CD4-positive, alpha-beta T cell (primary cell): ENCODE results near the gene GFOD2. TPM values are rescaled to one million over a fixed set of nuclear protein-coding genes. Genes with fewer than 3 reads are reported as not detected.

Source experiments
- ATAC-seq: fragments of 200-7000 bp; cut with Tn5 transposase; one replicate; pipeline ENCODE4 v1.10.0; 2022; ENCODE audit warnings: mild to moderate bottlenecking; ENCODE audit not compliant: poor library complexity
- CTCF ChIA-PET: fragments of 350-600 bp; sonication (Branson Sonifier 250); formaldehyde crosslinking; loops from one replicate; lab custom pipeline; 2021; ENCODE audit warnings: antibody characterized with exemption, inconsistent platforms; lab: Charles Lee
- POLR2A ChIA-PET: fragments of 350-600 bp; sonication (Branson Sonifier 250); formaldehyde crosslinking; loops from one replicate; lab custom pipeline; 2021; ENCODE audit warnings: antibody characterized with exemption, inconsistent platforms; lab: Charles Lee
- DNase-seq, 14 experiments: peaks; one replicate each; pipeline ENCODE4 v3.0.0-alpha.2; 2013 to 2020; ENCODE audit warnings: mixed read lengths in 2 of 14
- H3K27ac ChIP-seq, 2 donors: one replicate each; pipeline versions ENCODE4 v1.5.1 to v1.7.0; 2013; ENCODE audit warnings: low read length in 2 of 2, low read depth in 1 of 2, mild to moderate bottlenecking in 1 of 2
- H3K27me3 ChIP-seq, 2 experiments: 1 replicate in 1 of 2; 2 replicates in 1 of 2; pipeline versions ENCODE4 v1.6.1 to v1.7.0; 2013; ENCODE audit warnings: low read length in 2 of 2, control low read depth in 1 of 2, mild to moderate bottlenecking in 1 of 2, moderate library complexity in 1 of 2; ENCODE audit not compliant: insufficient read depth in 2 of 2, control insufficient read depth in 1 of 2
- H3K36me3 ChIP-seq: one replicate; pipeline ENCODE4 v1.6.1; 2013; ENCODE audit warnings: low read length, control low read depth; ENCODE audit not compliant: insufficient read depth
- H3K4me1 ChIP-seq: one replicate; pipeline ENCODE4 v1.6.1; 2013; ENCODE audit warnings: low read length, control low read depth; ENCODE audit not compliant: insufficient read depth
- H3K4me3 ChIP-seq: one replicate; pipeline ENCODE4 v1.5.1; 2013; ENCODE audit warnings: mild to moderate bottlenecking, low read length, moderate library complexity
- H3K9me3 ChIP-seq, 2 experiments: 1 replicate in 1 of 2; 2 replicates in 1 of 2; pipeline versions ENCODE4 v1.6.1 to v1.7.0; 2013; ENCODE audit warnings: low read length in 2 of 2, mild to moderate bottlenecking in 2 of 2, control low read depth in 1 of 2, moderate library complexity in 1 of 2; ENCODE audit not compliant: control insufficient read depth in 1 of 2, insufficient read depth in 1 of 2
- H3K27ac Mint-ChIP-seq: one replicate; pipeline ENCODE4 v1.8.0; 2020; ENCODE audit warnings: mixed read lengths
- H3K27me3 Mint-ChIP-seq: one replicate; pipeline ENCODE4 v1.8.0; 2021; ENCODE audit warnings: mixed read lengths
- H3K36me3 Mint-ChIP-seq: one replicate; pipeline ENCODE4 v1.8.0; 2021; ENCODE audit warnings: low read depth, mixed read lengths
- H3K4me1 Mint-ChIP-seq: one replicate; pipeline ENCODE4 v1.8.0; 2021; ENCODE audit warnings: low read depth, mixed read lengths
- H3K4me3 Mint-ChIP-seq: one replicate; pipeline ENCODE4 v1.8.0; 2020; ENCODE audit warnings: mild to moderate bottlenecking, mixed read lengths
- H3K9me3 Mint-ChIP-seq: one replicate; pipeline ENCODE4 v1.8.0; 2020; ENCODE audit warnings: mixed read lengths
- intact Hi-C, 2 experiments: fragments of 100-400 bp; cut with DNase I in 1 of 2; cut with micrococcal nuclease in 1 of 2; formaldehyde crosslinking; loops; one replicate each; pipeline versions ENCODE4 v1.15.1 to v1.9.0; 2023 to 2025; cut with DNase I, micrococcal nuclease
- total RNA-seq, 174 experiments: library from RNA in 2 of 174; stranded (reverse) in 2 of 174; gene quantifications; one replicate each; pipeline ENCODE4 v1.2.3 and lab custom pipeline; 2021 to 2026
- TF ChIP-seq, protein P1 (sequence below): fragments of 200-600 bp; IDR thresholded peaks from one replicate; pipeline ENCODE4 v1.8.0; 2022; ENCODE audit warnings: antibody characterized with exemption, mild to moderate bottlenecking

The GFOD2 gene
- total RNA-seq, 2 experiments from 2014 or later = 2.8 to 3.7 TPM

DNA sequence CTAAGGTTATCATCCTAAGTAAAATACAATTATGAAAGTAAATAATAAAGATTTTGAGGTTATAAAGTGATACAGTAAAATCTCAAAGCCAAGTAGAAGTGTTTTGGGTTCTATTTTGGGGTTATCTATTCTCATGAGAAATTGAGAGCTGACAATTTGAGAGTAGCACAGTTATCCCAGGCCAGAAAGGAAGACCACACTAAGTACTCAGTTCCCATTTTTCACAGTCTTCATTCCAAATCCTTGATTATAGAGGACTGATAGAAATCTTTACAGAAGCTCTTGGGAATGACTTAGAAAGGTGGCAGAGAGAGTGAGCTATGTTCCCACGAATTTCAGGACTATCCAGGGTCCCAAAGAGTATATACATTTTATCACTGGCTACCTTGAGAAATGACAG, 4.6 kb downstream of the GFOD2 start:
- Mint-ChIP-seq H3K9me3 (no peaks in the 10 kb centered on the region), H3K27me3 (no peaks in the 10 kb centered on the region), H3K4me1 (peaks cover 25% of the 10 kb centered on the region), H3K27ac (no peak overlapping the region), H3K36me3 (peaks cover 15% of the 10 kb centered on the region), H3K4me3 (no peak overlapping the region)
- DNase-seq (no peak), ATAC-seq (no peak)
- H3K36me3 ChIP-seq = no peaks in the 10 kb centered on the region
- intact Hi-C loops = no loop called here
- no peaks in the 10 kb centered on the region for H3K9me3 ChIP-seq
- ChIA-PET POLR2A (no interaction called here), CTCF (interaction anchor here (0.7 to 1.0 kb wide), 2 partner anchors 224 to 233 kb away, joined by 3 read pairs; no protein-coding TSS in a partner anchor)
- H3K27me3 ChIP-seq = no peaks in the 10 kb centered on the region
- H3K4me1 ChIP-seq = peaks cover 21% of the 10 kb centered on the region
- H3K27ac ChIP-seq = no peak overlapping the region
- TF ChIP-seq, protein P1, sequence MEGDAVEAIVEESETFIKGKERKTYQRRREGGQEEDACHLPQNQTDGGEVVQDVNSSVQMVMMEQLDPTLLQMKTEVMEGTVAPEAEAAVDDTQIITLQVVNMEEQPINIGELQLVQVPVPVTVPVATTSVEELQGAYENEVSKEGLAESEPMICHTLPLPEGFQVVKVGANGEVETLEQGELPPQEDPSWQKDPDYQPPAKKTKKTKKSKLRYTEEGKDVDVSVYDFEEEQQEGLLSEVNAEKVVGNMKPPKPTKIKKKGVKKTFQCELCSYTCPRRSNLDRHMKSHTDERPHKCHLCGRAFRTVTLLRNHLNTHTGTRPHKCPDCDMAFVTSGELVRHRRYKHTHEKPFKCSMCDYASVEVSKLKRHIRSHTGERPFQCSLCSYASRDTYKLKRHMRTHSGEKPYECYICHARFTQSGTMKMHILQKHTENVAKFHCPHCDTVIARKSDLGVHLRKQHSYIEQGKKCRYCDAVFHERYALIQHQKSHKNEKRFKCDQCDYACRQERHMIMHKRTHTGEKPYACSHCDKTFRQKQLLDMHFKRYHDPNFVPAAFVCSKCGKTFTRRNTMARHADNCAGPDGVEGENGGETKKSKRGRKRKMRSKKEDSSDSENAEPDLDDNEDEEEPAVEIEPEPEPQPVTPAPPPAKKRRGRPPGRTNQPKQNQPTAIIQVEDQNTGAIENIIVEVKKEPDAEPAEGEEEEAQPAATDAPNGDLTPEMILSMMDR = no peak
- H3K4me3 ChIP-seq = no peak overlapping the region

DNA sequence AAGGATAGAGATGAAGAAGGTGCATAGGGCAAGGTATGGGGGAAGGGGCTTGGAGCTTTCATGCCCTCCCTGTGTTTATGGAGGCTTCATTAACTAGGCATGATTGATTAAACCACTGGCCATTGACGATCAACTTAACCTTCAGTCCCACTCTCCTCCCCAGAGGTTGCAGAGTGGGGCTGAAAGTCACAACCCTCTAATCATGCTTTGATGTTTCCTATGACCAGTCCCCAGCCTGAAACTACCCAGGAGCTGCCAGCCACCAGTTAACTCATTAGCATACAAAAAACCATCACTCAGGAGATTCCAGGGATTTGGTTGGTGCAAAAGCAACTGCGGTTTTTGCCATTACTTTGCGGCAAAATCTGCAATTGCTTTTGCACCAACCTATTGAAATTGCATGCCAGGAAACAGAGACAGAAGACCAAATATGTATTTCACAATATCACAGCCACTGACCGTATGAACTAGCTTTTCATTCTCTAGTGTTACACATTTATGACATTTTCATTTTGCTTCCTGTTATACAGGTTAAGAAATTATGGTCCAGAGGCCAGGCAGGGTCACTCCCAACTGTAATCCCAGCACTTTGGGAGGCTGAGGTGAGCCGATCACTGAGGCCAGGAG, 5.4 kb downstream of the GFOD2 start:
- no peak for ATAC-seq

DNA sequence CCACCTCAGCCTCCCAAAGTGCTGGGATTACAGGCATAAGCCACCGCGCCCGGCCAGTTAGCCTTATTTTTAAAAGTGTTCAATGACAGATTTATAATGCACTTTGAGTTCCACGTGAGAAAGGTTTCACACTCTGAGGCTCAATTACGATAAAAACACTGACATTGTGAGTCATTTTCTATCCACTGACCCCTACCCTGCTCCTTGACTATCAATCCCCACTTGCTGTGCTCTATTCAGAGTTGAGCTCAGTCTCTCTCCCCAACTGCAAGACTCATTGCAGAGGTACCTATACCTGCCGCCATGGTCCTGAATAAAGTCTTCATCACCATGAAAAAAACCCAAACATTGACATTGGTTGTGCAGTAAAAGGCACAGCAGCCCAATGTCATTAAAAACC, 8.5 kb downstream of the GFOD2 start:
- Histone ChIP-seq H3K27ac (no peak overlapping the region), H3K36me3 (no peaks in the 10 kb centered on the region), H3K4me3 (no peak overlapping the region), H3K27me3 (no peaks in the 10 kb centered on the region), H3K9me3 (no peaks in the 10 kb centered on the region), H3K4me1 (peaks cover 3% of the 10 kb centered on the region)
- intact Hi-C loops = no loop called here
- peaks cover 9% of the 10 kb centered on the region for H3K36me3 Mint-ChIP-seq
- TF ChIP-seq, protein P1 = no peak
- H3K9me3 Mint-ChIP-seq = no peaks in the 10 kb centered on the region
- ATAC-seq = no peak
- no peak overlapping the region for H3K27ac Mint-ChIP-seq
- ChIA-PET POLR2A (no interaction called here), CTCF (no interaction called here)
- no peak overlapping the region for H3K4me3 Mint-ChIP-seq
- H3K4me1 Mint-ChIP-seq = peaks cover 6% of the 10 kb centered on the region
- H3K27me3 Mint-ChIP-seq = no peaks in the 10 kb centered on the region
- no peak for DNase-seq

More for the DNA sequence above, 5.4 kb downstream of the GFOD2 start:
- Histone ChIP-seq H3K4me3 (no peak overlapping the region), H3K27me3 (no peaks in the 10 kb centered on the region), H3K9me3 (no peaks in the 10 kb centered on the region), H3K36me3 (no peaks in the 10 kb centered on the region), H3K4me1 (peaks cover 18% of the 10 kb centered on the region), H3K27ac (no peak overlapping the region)
- Mint-ChIP-seq H3K4me3 (no peak overlapping the region), H3K27me3 (no peaks in the 10 kb centered on the region), H3K4me1 (peaks cover 18% of the 10 kb centered on the region), H3K9me3 (no peaks in the 10 kb centered on the region), H3K27ac (no peak overlapping the region), H3K36me3 (peaks cover 9% of the 10 kb centered on the region)
- ChIA-PET POLR2A (no interaction called here), CTCF (interaction anchor here (1.0 kb wide), 1 partner anchor 232 kb away, joined by 3 read pairs; no protein-coding TSS in a partner anchor)
- TF ChIP-seq, protein P1 = no peak
- no peak for DNase-seq
- intact Hi-C loops = no loop called here
